GM12892 (cell line): ENCODE data around the gene HES4.

Source experiments
- POLR2A ChIP-seq: IDR thresholded peaks from 2 replicates; pipeline ENCODE4 v1.6.1; 2011; ENCODE audit warnings: low read depth, low read length, control low read depth
- POLR2AphosphoS5 ChIP-seq: IDR thresholded peaks from 2 replicates; pipeline ENCODE4 v1.6.1; 2011; ENCODE audit warnings: low read depth, low read length, control low read depth
- TAF1 ChIP-seq: IDR thresholded peaks from 2 replicates; pipeline ENCODE4 v1.6.1; 2011; ENCODE audit warnings: low read depth, mild to moderate bottlenecking, control low read depth, low read length, borderline replicate concordance

GRCh38 chr1:980137-980571, 19.7 kb downstream of the HES4 start:
- TF ChIP-seq POLR2AphosphoS5 (no peak), TAF1 (no peak), POLR2A (no peak)
